Gastrocnemius medialis (tissue), 4 donors: ENCODE measurements around the gene KIF17.

Experiments used
- CTCF ChIP-seq, 5 experiments: fragments of 450-650 bp in 3 of 5; fragments of 200-600 bp in 2 of 5; sonication (generic) in 2 of 5; IDR thresholded peaks in 4 of 5; conservative IDR thresholded peaks in 1 of 5; 1 replicate in 4 of 5; 2 replicates in 1 of 5; pipeline ENCODE4 v1.5.1; 2016 to 2019; ENCODE audit warnings: antibody characterized with exemption in 5 of 5, mild to moderate bottlenecking in 3 of 5, moderate library complexity in 3 of 5
- POLR2A ChIP-seq, 2 donors: fragments of 450-650 bp; IDR thresholded peaks; one replicate each; pipeline ENCODE4 v1.6.1; 2017; ENCODE audit warnings: antibody characterized with exemption in 2 of 2, mild to moderate bottlenecking in 2 of 2, moderate library complexity in 2 of 2

DNA sequence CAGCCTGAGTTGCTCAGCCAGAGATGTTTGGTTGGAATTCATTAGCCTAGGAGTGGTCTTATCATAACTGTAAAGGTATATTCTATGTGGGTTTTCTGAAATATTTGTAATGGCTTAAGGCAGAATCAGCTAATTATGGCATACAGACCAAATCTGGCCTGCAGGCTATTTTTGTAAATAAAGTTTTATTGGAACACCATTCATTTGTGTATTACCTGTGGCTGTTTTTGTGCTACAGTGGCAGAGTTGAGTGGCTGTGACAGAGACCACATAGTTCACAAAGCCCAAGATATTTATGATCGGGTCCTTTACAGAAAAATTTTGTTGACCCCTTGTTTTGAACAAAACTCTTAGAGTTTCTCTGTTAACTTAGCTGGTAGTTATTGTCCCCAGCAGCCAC, 49.2 kb downstream of the KIF17 start:
- TF ChIP-seq CTCF (IDR thresholded peaks at IDR 0.05 in 4 of 5, conservative IDR thresholded peaks at IDR 0.05 in 1 of 5) (no peak), POLR2A (IDR thresholded peaks at IDR 0.05) (no peak)
